ENCODE data around the gene UFD1. TPM values are rescaled to one million over a fixed set of nuclear protein-coding genes. Genes with fewer than 3 reads are reported as not detected.
A peak's percentile ranks its signal among the peaks of the same experiment; 100 is the strongest.

UFD1 gene
- total and polyA plus RNA-seq, 9 of the 15 experiments (the other 6 are each of a cell fraction or from before 2014, with no cell fraction given) = 238 to 645 (median 363) TPM

GRCh38 chr22:19504900-19505734, 26.1 kb upstream of the UFD1 start:
- Histone ChIP-seq H3K9me1 (ENCODE audit: control insufficient read depth, insufficient read depth, low read length) (no peaks in the 10 kb centered on the region), H3K4me2 (ENCODE audit: insufficient read depth, low read length) (no peak overlapping the region), H4K20me1 (replicated peaks; ENCODE audit: control insufficient read depth, insufficient read depth, low read length) (peaks cover 10% of the 10 kb centered on the region; the same call in 1 of the 2 replicates), H3K4me1 (replicated peaks in 1 of 2; ENCODE audit: control insufficient read depth in 2 of 2, insufficient read depth in 2 of 2, low read length in 2 of 2) (peaks cover 0 to 5% of the 10 kb centered on the region in 2 experiments; a peak in 1 of 5 replicates), H3K4me3 (no peak overlapping the region), H3K79me2 (ENCODE audit: control insufficient read depth, insufficient read depth, low read length) (no peaks in the 10 kb centered on the region), H2AFZ (ENCODE audit: low read depth, low read length) (no peak overlapping the region), H3K27me3 (ENCODE audit: control insufficient read depth in 2 of 2, insufficient read depth in 2 of 2, low read length in 2 of 2) (no peaks in the 10 kb centered on the region), H3K27ac (ENCODE audit: extremely low read depth, low read depth, low read length) (no peak overlapping the region), H3K36me3 (ENCODE audit: control insufficient read depth, insufficient read depth, low read length) (peaks cover 99% of the 10 kb centered on the region), H3K9me3 (replicated peaks; ENCODE audit: control insufficient read depth, insufficient read depth, low read depth, low read length) (no peaks in the 10 kb centered on the region), H3K9ac (ENCODE audit: insufficient read depth in 1 of 2, low read depth in 2 of 2, low read length in 2 of 2) (peak overlapping the region in 1 of 2 experiments; percentile 21; a peak in 1 of 4 replicates)
- intact Hi-C loops (cut with micrococcal nuclease) (no loop called here), in situ Hi-C loops (cut with MboI) (loop anchor here (10.0 kb wide), 1 partner anchor 840 kb away; no protein-coding TSS in a partner anchor)
- no peak for FAIRE-seq
- no TSS peak for BruUV-seq (replicated peaks)
- POLR2A ChIA-PET = interaction anchor here (0.6 to 6.3 kb wide), 13 partner anchors 6 to 398 kb away, joined by 3 to 46 read pairs (median 4); partner anchors contain the start of genes CDC45, CLDN5 and UFD1
- WGBS (ENCODE audit: insufficient coverage, low coverage, missing lambda C conversion rate) = 97% methylated on average over 18 of the region's 18 CpGs
- ATAC-seq = peak; percentile 1; the same call in 1 of the 3 replicates
- CTCF ChIA-PET (ENCODE audit: low intra/inter-chr PET ratio) = interaction anchor here (0.6 kb wide), 1 partner anchor 70 kb away, joined by 3 read pairs; no protein-coding TSS in a partner anchor
- DNase-seq (ENCODE audit: extremely low read depth in 1 of 4, low spot score in 3 of 4) = peak in 1 of 4 experiments; percentile 48
- TF ChIP-seq ZNF586 (CRISPR knock-in tag; conservative IDR thresholded peaks at IDR 0.05) = no peak
- TF ChIP-seq POLR2A (conservative IDR thresholded peaks at IDR 0.05) = peak; percentile 37
- TF ChIP-seq STAT6 (CRISPR knock-in tag; IDR thresholded peaks at IDR 0.05) = 0 out of 2 replicates have a peak, but pooled peaks have one; percentile 52
- TF ChIP-seq KLF13 (tag; IDR thresholded peaks at IDR 0.05; ENCODE audit: borderline replicate concordance, low read depth) = 0 out of 2 replicates have a peak, but pooled peaks have one; percentile 34
- TF ChIP-seq, protein P1, sequence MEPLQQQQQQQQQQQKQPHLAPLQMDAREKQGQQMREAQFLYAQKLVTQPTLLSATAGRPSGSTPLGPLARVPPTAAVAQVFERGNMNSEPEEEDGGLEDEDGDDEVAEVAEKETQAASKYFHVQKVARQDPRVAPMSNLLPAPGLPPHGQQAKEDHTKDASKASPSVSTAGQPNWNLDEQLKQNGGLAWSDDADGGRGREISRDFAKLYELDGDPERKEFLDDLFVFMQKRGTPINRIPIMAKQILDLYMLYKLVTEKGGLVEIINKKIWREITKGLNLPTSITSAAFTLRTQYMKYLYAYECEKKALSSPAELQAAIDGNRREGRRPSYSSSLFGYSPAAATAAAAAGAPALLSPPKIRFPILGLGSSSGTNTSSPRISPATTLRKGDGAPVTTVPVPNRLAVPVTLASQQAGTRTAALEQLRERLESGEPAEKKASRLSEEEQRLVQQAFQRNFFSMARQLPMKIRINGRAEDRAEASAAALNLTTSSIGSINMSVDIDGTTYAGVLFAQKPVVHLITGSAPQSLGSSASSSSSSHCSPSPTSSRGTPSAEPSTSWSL (CRISPR knock-in tag; IDR thresholded peaks at IDR 0.05; ENCODE audit: borderline replicate concordance) = no peak
- TF ChIP-seq ZNF197 (CRISPR knock-in tag; IDR thresholded peaks at IDR 0.05; ENCODE audit: low read depth) = no peak
- TF ChIP-seq ZNF282 (CRISPR knock-in tag; IDR thresholded peaks at IDR 0.05) = 0 out of 2 replicates have a peak, but pooled peaks have one; percentile 8
- TF ChIP-seq, protein P2, sequence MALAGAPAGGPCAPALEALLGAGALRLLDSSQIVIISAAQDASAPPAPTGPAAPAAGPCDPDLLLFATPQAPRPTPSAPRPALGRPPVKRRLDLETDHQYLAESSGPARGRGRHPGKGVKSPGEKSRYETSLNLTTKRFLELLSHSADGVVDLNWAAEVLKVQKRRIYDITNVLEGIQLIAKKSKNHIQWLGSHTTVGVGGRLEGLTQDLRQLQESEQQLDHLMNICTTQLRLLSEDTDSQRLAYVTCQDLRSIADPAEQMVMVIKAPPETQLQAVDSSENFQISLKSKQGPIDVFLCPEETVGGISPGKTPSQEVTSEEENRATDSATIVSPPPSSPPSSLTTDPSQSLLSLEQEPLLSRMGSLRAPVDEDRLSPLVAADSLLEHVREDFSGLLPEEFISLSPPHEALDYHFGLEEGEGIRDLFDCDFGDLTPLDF (CRISPR knock-in tag; IDR thresholded peaks at IDR 0.05) = peak; percentile 59; the same call in 1 of the 2 replicates
- TF ChIP-seq IRF2 (CRISPR knock-in tag; IDR thresholded peaks at IDR 0.05) = peak; percentile 88; the same call in 1 of the 2 replicates
- peak; percentile 55; the same call in 1 of the 2 replicates for TF ChIP-seq POLR2AphosphoS5 (IDR thresholded peaks at IDR 0.05; ENCODE audit: control insufficient read depth, insufficient read depth, low read depth, low read length)
- TF ChIP-seq TBL1XR1 (IDR thresholded peaks at IDR 0.05; ENCODE audit: low read length in 2 of 2) = peak in 1 of 2 experiments; percentile 33; a peak in 1 of 4 replicates
- peak; percentile 39; the same call in 1 of the 2 replicates for TF ChIP-seq TFAP4 (CRISPR knock-in tag; IDR thresholded peaks at IDR 0.05; ENCODE audit: borderline replicate concordance)
- TF ChIP-seq TAL1 (IDR thresholded peaks at IDR 0.05) = no peak
